Common myeloid progenitor, CD34-positive (primary cell): ENCODE results near the gene RAD18.

Experiments used
- CTCF ChIA-PET: fragments of 350-600 bp; sonication (Branson Sonifier 250); formaldehyde crosslinking; loops from one replicate; lab custom pipeline; 2021; ENCODE audit warnings: antibody characterized with exemption; lab: Charles Lee
- POLR2A ChIA-PET: fragments of 350-600 bp; sonication (Branson Sonifier 250); formaldehyde crosslinking; loops from one replicate; lab custom pipeline; 2021; ENCODE audit warnings: antibody characterized with exemption; lab: Charles Lee
- DNase-seq, 3 donors: peaks; one replicate each; pipeline versions ENCODE4 v3.0.0 to v3.0.0-alpha.2; 2013
- H3K27ac ChIP-seq, 2 experiments: 1 replicate in 1 of 2; 2 replicates in 1 of 2; pipeline ENCODE4 v1.7.0; 2013; ENCODE audit warnings: inconsistent platforms in 2 of 2, low read length in 2 of 2, mild to moderate bottlenecking in 2 of 2, low read depth in 1 of 2, moderate library complexity in 1 of 2; ENCODE audit not compliant: severe bottlenecking in 2 of 2, insufficient read depth in 1 of 2, poor library complexity in 1 of 2
- H3K27me3 ChIP-seq, 5 experiments: replicated peaks in 2 of 5; 1 replicate in 3 of 5; 2 replicates in 2 of 5; pipeline versions ENCODE4 v1.6.1 to v1.7.0; 2013; ENCODE audit warnings: low read length in 4 of 5, mild to moderate bottlenecking in 2 of 5, moderate library complexity in 2 of 5, inconsistent platforms in 1 of 5; ENCODE audit not compliant: insufficient read depth in 5 of 5, control insufficient read depth in 4 of 5
- H3K36me3 ChIP-seq, 4 experiments: 1 replicate in 2 of 4; 2 replicates in 2 of 4; pipeline versions ENCODE4 v1.6.1 to v1.7.0; 2013; ENCODE audit warnings: low read length in 3 of 4, control low read depth in 1 of 4, mild to moderate bottlenecking in 1 of 4; ENCODE audit not compliant: control insufficient read depth in 4 of 4, insufficient read depth in 4 of 4
- H3K4me1 ChIP-seq, 4 experiments: 1 replicate in 3 of 4; 2 replicates in 1 of 4; pipeline versions ENCODE4 v1.6.1 to v1.7.1; 2013; ENCODE audit warnings: low read length in 3 of 4, mild to moderate bottlenecking in 3 of 4, control low read depth in 1 of 4, inconsistent platforms in 1 of 4, moderate library complexity in 1 of 4; ENCODE audit not compliant: control insufficient read depth in 4 of 4, insufficient read depth in 4 of 4; ENCODE audit errors: control extremely low read depth in 1 of 4
- H3K4me3 ChIP-seq, 7 experiments: 1 replicate in 4 of 7; 2 replicates in 3 of 7; pipeline versions ENCODE4 v1.5.1 to v1.7.0; 2013; ENCODE audit warnings: mild to moderate bottlenecking in 7 of 7, low read length in 6 of 7, moderate library complexity in 6 of 7, inconsistent platforms in 2 of 7, low read depth in 2 of 7, control low read depth in 1 of 7; ENCODE audit not compliant: insufficient read depth in 4 of 7, control insufficient read depth in 1 of 7; ENCODE audit errors: extremely low read depth in 1 of 7
- H3K9me3 ChIP-seq, 5 experiments: 1 replicate in 4 of 5; 2 replicates in 1 of 5; pipeline versions ENCODE4 v1.6.1 to v1.7.1; 2013; ENCODE audit warnings: low read length in 4 of 5, mild to moderate bottlenecking in 2 of 5, inconsistent platforms in 1 of 5, low read depth in 1 of 5, moderate library complexity in 1 of 5; ENCODE audit not compliant: control insufficient read depth in 4 of 5, insufficient read depth in 2 of 5; ENCODE audit errors: control extremely low read depth in 1 of 5
- WGBS: methylation state at CpG from one replicate; pipeline ENCODE4 v1.1.5; 2013; ENCODE audit not compliant: insufficient coverage; 5-methylcytosine and 5-hydroxymethylcytosine counted together

Gene RAD18

GRCh38 chr3:8992199-8992598 is 28.9 kb upstream of the RAD18 start:
- Histone ChIP-seq H3K27ac (no peak overlapping the region), H3K4me3 (no peak overlapping the region), H3K27me3 (no peaks in the 10 kb centered on the region), H3K36me3 (peaks cover 0 to 2% (median 0%) of the 10 kb centered on the region in 4 experiments), H3K9me3 (no peaks in the 10 kb centered on the region), H3K4me1 (peaks cover 0 to 6% (median 2%) of the 10 kb centered on the region in 4 experiments)
- DNase-seq, result no peak
- POLR2A ChIA-PET, result interaction anchor here (0.5 kb wide), 1 partner anchor 203 kb away, joined by 3 read pairs; no protein-coding TSS in a partner anchor
- CTCF ChIA-PET, result interaction anchor here (1.0 to 10.0 kb wide), 3 partner anchors 14 to 311 kb away, joined by 4 to 90 read pairs (median 5); no protein-coding TSS in a partner anchor
- no CpG with 5 or more reads among the region's 4 CpGs for WGBS

- Histone ChIP-seq H3K27me3 (no peaks in the 10 kb centered on the region), H3K4me3 (no peak overlapping the region), H3K9me3 (no peaks in the 10 kb centered on the region), H3K27ac (no peak overlapping the region), H3K36me3 (peaks cover 0 to 2% (median 0%) of the 10 kb centered on the region in 4 experiments), H3K4me1 (peaks cover 0 to 6% (median 2%) of the 10 kb centered on the region in 4 experiments)
- CTCF ChIA-PET, result interaction anchor here (1.7 to 10.0 kb wide), 3 partner anchors 10 to 312 kb away, joined by 5 to 90 read pairs (median 7); no protein-coding TSS in a partner anchor
- POLR2A ChIA-PET, result no interaction called here
- no peak for DNase-seq
- WGBS, result 97% methylated on average over 19 of the region's 36 CpGs
Measured at GRCh38 chr3:8990266-8991215, 27.3 kb upstream of the RAD18 start.

GRCh38 chr3:8988791-8989558 is 25.7 kb upstream of the RAD18 start:
- H3K36me3 ChIP-seq, result no peaks in the 10 kb centered on the region
- peaks cover 0 to 6% (median 2%) of the 10 kb centered on the region in 4 experiments for H3K4me1 ChIP-seq
- no peak overlapping the region for H3K4me3 ChIP-seq
- H3K27me3 ChIP-seq, result no peaks in the 10 kb centered on the region
- POLR2A ChIA-PET, result no interaction called here
- H3K27ac ChIP-seq, result no peak overlapping the region
- CTCF ChIA-PET, result interaction anchor here (0.8 to 10.0 kb wide), 11 partner anchors 9 to 314 kb away, joined by 3 to 90 read pairs (median 6); partner anchors contain the start of gene SRGAP3
- WGBS, result 97% methylated on average over 7 of the region's 8 CpGs
- DNase-seq, result no peak
- no peaks in the 10 kb centered on the region for H3K9me3 ChIP-seq

- CTCF ChIA-PET, result interaction anchor here (0.8 to 10.0 kb wide), 18 partner anchors 8 to 323 kb away, joined by 3 to 90 read pairs (median 6); partner anchors contain the start of gene SRGAP3
- DNase-seq, result no peak
- Histone ChIP-seq H3K27me3 (no peaks in the 10 kb centered on the region), H3K27ac (no peak overlapping the region), H3K4me1 (peaks cover 0 to 6% (median 2%) of the 10 kb centered on the region in 4 experiments), H3K36me3 (no peaks in the 10 kb centered on the region), H3K9me3 (no peaks in the 10 kb centered on the region), H3K4me3 (no peak overlapping the region)
- WGBS, result 88% methylated on average over 2 of the region's 2 CpGs
- POLR2A ChIA-PET, result no interaction called here
Measured at GRCh38 chr3:8988384-8988655, 25.0 kb upstream of the RAD18 start.

GRCh38 chr3:8987645-8988383 is 24.5 kb upstream of the RAD18 start:
- POLR2A ChIA-PET, result no interaction called here
- no peaks in the 10 kb centered on the region for H3K27me3 ChIP-seq
- CTCF ChIA-PET, result interaction anchor here (0.8 to 10.0 kb wide), 21 partner anchors 7 to 323 kb away, joined by 3 to 90 read pairs (median 5); partner anchors contain the start of gene SRGAP3
- DNase-seq, result peak; percentile 64 to 87 (median 82)
- peaks cover 0 to 6% (median 4%) of the 10 kb centered on the region in 4 experiments for H3K4me1 ChIP-seq
- peak overlapping the region in 2 of 7 experiments; percentile 30 to 62 for H3K4me3 ChIP-seq
- no peaks in the 10 kb centered on the region for H3K36me3 ChIP-seq
- WGBS, result 21% methylated on average over 15 of the region's 15 CpGs
- no peaks in the 10 kb centered on the region for H3K9me3 ChIP-seq
- H3K27ac ChIP-seq, result no peak overlapping the region

GRCh38 chr3:8987226-8987625 is 24.0 kb upstream of the RAD18 start:
- WGBS, result 73% methylated on average over 4 of the region's 6 CpGs
- ChIA-PET CTCF (interaction anchor here (0.9 to 10.0 kb wide), 17 partner anchors 9 to 324 kb away, joined by 3 to 90 read pairs (median 6); partner anchors contain the start of gene SRGAP3), POLR2A (interaction anchor here (0.7 kb wide), 1 partner anchor 295 kb away, joined by 3 read pairs; no protein-coding TSS in a partner anchor)
- Histone ChIP-seq H3K4me1 (peaks cover 3 to 9% (median 7%) of the 10 kb centered on the region in 4 experiments), H3K27ac (no peak overlapping the region), H3K27me3 (no peaks in the 10 kb centered on the region), H3K36me3 (no peaks in the 10 kb centered on the region), H3K9me3 (no peaks in the 10 kb centered on the region), H3K4me3 (peak overlapping the region in 1 of 7 experiments; percentile 30)
- DNase-seq, result no peak
